Mucosa of descending colon (tissue), 3 donors: Measurements from ENCODE around the gene NR3C2. TPM values are rescaled to one million over a fixed set of nuclear protein-coding genes. Genes with fewer than 3 reads are reported as not detected.

Source experiments
- ATAC-seq: fragments of 200-7000 bp; cut with Tn5 transposase; one replicate; pipeline ENCODE4 v1.9.1; 2020; ENCODE audit warnings: mild to moderate bottlenecking, moderate library complexity
- DNase-seq, 3 donors: peaks; one replicate each; pipeline ENCODE4 v3.0.0-alpha.2; 2020
- H3K36me3 ChIP-seq: fragments of 200-600 bp; one replicate; pipeline ENCODE4 v1.8.0; 2021; ENCODE audit warnings: low read depth, mild to moderate bottlenecking
- H3K4me1 ChIP-seq: fragments of 200-600 bp; one replicate; pipeline ENCODE4 v1.8.0; 2021; ENCODE audit warnings: low read depth, mild to moderate bottlenecking
- H3K4me3 ChIP-seq: fragments of 200-600 bp; one replicate; pipeline ENCODE4 v1.8.0; 2021; ENCODE audit warnings: mild to moderate bottlenecking
- H3K9me3 ChIP-seq: fragments of 200-600 bp; one replicate; pipeline ENCODE4 v1.8.0; 2021; ENCODE audit warnings: mild to moderate bottlenecking
- CTCF ChIP-seq: fragments of 200-600 bp; IDR thresholded peaks from one replicate; pipeline ENCODE4 v1.8.0; 2022; ENCODE audit warnings: antibody characterized with exemption, mild to moderate bottlenecking
- intact Hi-C, 2 donors: fragments of 100-400 bp; cut with DNase I in 1 of 2; cut with micrococcal nuclease in 1 of 2; formaldehyde crosslinking; loops; one replicate each; pipeline versions ENCODE4 v1.11.0 to v1.11.1; 2022; cut with DNase I, micrococcal nuclease
- total RNA-seq, 3 donors: library from RNA; stranded (reverse); fragmentation: NEBNext Ultra II Directional in 2 of 3; extraction: Animal tissue kit (Norgen Biotek cat#: 25700) in 2 of 3; gene quantifications; one replicate each; pipeline versions ENCODE4 v1.2.1 to v1.2.4, GENCODE V29; 2021 to 2023
- donor health status: DM: no; HTN: no; CAD: no; lungs with moderate emphysema.
- donor health status: DM: no; HTN: no; CAD: no.
- donor health status: DM: no; HTN: yes; CAD: no.

The NR3C2 gene
- total RNA-seq, 3 donors from 2014 or later: 86.5 to 205 (median 108) TPM

- TF ChIP-seq CTCF: no peak
- Histone ChIP-seq H3K36me3 (no peaks in the 10 kb centered on the region), H3K9me3 (no peaks in the 10 kb centered on the region), H3K4me1 (peaks cover 8% of the 10 kb centered on the region), H3K4me3 (no peak overlapping the region)
- no peak for DNase-seq
- no peak for ATAC-seq
- intact Hi-C loops: no loop called here
These were observed 257.3 kb downstream of the NR3C2 start for GRCh38 chr4:148184922-148185321.

- H3K9me3 ChIP-seq: no peaks in the 10 kb centered on the region
- no peak for DNase-seq
- H3K36me3 ChIP-seq: no peaks in the 10 kb centered on the region
- intact Hi-C loops: no loop called here
- TF ChIP-seq CTCF: no peak
- peaks cover 8% of the 10 kb centered on the region for H3K4me1 ChIP-seq
- no peak overlapping the region for H3K4me3 ChIP-seq
- peak; percentile 69 for ATAC-seq
These were observed 259.8 kb downstream of the NR3C2 start for GRCh38 chr4:148182230-148182911.

- peak; percentile 60 for ATAC-seq
- intact Hi-C loops: no loop called here
- Histone ChIP-seq H3K36me3 (no peaks in the 10 kb centered on the region), H3K4me1 (peaks cover 10% of the 10 kb centered on the region), H3K9me3 (no peaks in the 10 kb centered on the region), H3K4me3 (no peak overlapping the region)
- TF ChIP-seq CTCF: no peak
- no peak for DNase-seq
These were observed 268.7 kb downstream of the NR3C2 start for GRCh38 chr4:148173397-148174017.

- no peaks in the 10 kb centered on the region for H3K36me3 ChIP-seq
- ATAC-seq (peak; percentile 20), DNase-seq (no peak)
- H3K9me3 ChIP-seq: no peaks in the 10 kb centered on the region
- intact Hi-C loops: no loop called here
- TF ChIP-seq CTCF: no peak
- H3K4me3 ChIP-seq: no peak overlapping the region
- peaks cover 10% of the 10 kb centered on the region for H3K4me1 ChIP-seq
These were observed 270.6 kb downstream of the NR3C2 start for GRCh38 chr4:148171596-148171995.

- no peak for TF ChIP-seq CTCF
- intact Hi-C loops: no loop called here
- no peaks in the 10 kb centered on the region for H3K36me3 ChIP-seq
- ATAC-seq (peak; percentile 87), DNase-seq (peak; percentile 67 to 83 (median 71))
- H3K4me3 ChIP-seq: no peak overlapping the region
- H3K9me3 ChIP-seq: no peaks in the 10 kb centered on the region
- peaks cover 10% of the 10 kb centered on the region for H3K4me1 ChIP-seq
These were observed 271.5 kb downstream of the NR3C2 start for GRCh38 chr4:148170408-148171365.
